Measurements from ENCODE around the gene CENPL. TPM values are rescaled to one million over a fixed set of nuclear protein-coding genes. Genes with fewer than 3 reads are reported as not detected.

The CENPL gene, protein sequence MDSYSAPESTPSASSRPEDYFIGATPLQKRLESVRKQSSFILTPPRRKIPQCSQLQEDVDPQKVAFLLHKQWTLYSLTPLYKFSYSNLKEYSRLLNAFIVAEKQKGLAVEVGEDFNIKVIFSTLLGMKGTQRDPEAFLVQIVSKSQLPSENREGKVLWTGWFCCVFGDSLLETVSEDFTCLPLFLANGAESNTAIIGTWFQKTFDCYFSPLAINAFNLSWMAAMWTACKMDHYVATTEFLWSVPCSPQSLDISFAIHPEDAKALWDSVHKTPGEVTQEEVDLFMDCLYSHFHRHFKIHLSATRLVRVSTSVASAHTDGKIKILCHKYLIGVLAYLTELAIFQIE
- 1 to 10 TPM; 3.8 to 7.8 (median 5.4) TPM for total RNA-seq
- polyA plus RNA-seq, result 1 to 10 TPM; 1.8 to 5.7 (median 4.9) TPM

DNA sequence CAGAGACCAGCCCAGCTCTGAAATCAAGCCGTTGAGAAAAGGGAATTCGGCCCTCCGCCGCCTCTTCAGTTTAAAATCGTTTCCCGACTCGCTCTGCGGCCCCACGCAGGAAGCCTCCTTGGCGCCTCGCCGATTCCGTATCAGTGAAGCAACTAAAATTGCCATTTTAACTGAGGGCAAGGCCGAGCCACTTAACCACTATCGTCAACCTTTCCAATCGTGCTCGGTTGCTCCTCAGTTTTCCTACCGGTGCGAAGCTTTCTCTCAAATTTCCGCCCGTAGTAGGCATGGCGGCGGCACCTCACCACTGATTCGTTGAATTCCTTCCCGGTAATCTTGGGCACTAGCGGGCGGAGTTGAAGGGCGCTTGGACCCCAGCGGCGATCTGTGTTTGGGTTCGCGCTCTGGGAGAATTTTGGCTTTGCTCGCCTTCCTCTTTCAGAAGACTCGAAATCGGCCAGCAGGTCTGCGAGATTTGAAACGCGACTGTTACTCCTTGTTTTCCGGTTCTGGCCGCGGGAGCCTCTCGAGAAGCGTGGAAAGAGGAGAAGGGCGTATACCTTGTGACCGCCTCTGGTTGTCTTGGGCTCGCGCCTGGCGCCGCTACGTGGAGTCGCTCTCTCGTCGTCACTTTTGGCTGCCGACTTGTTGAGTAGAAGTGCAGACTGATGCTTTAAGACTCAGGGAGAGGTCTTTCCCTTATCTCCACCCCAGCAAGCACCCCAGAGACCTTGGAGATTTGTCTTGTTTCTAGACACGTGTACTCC is at the start of gene CENPL, which contains the start of gene DARS2:
Gene CENPL, minus strand, starts transcription at position 569 of the 767 bp plus-strand sequence. CDS start 13,584 bp downstream, outside the sequence.
Gene DARS2, plus strand, starts transcription at position 359 of the 767 bp plus-strand sequence. CDS start 557 bp downstream, outside the sequence.
- H3K36me3 ChIP-seq, result peaks cover 0 to 1% (median 0%) of the 10 kb centered on the region in 4 donors
- DNase-seq, result peak; percentile 99
- peak within 1 kb of the TSS; percentile 55 to 78 (median 69) for H3K4me3 ChIP-seq
- peaks cover 0 to 25% (median 19%) of the 10 kb centered on the region in 4 donors for H3K4me1 ChIP-seq
- H3K27ac ChIP-seq, result peak within 1 kb of the TSS; percentile 87 to 92 (median 91)
- TF ChIP-seq EP300 (IDR thresholded peaks at IDR 0.05) (peak in 1 of 4 donors; percentile 2), POLR2AphosphoS5 (IDR thresholded peaks at IDR 0.05) (peak; percentile 20 to 71 (median 66))
- TF ChIP-seq, protein P1, sequence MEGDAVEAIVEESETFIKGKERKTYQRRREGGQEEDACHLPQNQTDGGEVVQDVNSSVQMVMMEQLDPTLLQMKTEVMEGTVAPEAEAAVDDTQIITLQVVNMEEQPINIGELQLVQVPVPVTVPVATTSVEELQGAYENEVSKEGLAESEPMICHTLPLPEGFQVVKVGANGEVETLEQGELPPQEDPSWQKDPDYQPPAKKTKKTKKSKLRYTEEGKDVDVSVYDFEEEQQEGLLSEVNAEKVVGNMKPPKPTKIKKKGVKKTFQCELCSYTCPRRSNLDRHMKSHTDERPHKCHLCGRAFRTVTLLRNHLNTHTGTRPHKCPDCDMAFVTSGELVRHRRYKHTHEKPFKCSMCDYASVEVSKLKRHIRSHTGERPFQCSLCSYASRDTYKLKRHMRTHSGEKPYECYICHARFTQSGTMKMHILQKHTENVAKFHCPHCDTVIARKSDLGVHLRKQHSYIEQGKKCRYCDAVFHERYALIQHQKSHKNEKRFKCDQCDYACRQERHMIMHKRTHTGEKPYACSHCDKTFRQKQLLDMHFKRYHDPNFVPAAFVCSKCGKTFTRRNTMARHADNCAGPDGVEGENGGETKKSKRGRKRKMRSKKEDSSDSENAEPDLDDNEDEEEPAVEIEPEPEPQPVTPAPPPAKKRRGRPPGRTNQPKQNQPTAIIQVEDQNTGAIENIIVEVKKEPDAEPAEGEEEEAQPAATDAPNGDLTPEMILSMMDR (IDR thresholded peaks at IDR 0.05), result no peak
- 0% methylated on average over 55 of the region's 55 CpGs for WGBS, 2 donors
- H3K9me3 ChIP-seq, result no peaks in the 10 kb centered on the region
- H3K27me3 ChIP-seq, result no peaks in the 10 kb centered on the region
- intact Hi-C loops (cut with DNase I), result loop anchor here (1.0 to 5.0 kb wide), 4 partner anchors 44 to 1080 kb away; partner anchors contain the start of genes KLHL20 and ZBTB37

DNA sequence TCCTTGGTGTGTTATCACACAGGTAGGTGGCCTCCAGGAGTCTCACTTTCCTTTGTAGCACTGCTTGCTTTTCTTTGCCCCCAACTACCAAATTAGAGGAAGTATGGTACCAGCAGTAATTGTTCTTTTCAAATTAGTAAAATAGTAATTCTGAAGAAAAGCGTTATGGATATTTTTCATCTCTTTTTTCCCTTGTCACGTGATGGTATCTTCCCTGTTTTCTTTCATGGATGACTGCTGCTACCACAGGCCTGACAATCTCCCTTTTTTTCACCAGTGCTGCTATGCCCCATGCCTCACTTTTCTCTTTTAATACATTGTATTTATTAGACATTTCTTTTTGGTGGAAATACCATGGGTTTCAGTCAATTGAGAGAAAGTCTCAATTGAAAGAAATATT is 46.8 kb upstream of the CENPL start:
- no peak for DNase-seq
- no peaks in the 10 kb centered on the region for H3K27me3 ChIP-seq
- TF ChIP-seq EP300 (IDR thresholded peaks at IDR 0.05) (no peak), POLR2A (IDR thresholded peaks at IDR 0.05) (no peak), POLR2AphosphoS5 (IDR thresholded peaks at IDR 0.05) (no peak)
- TF ChIP-seq, protein P1 (IDR thresholded peaks at IDR 0.05), result no peak
- no peaks in the 10 kb centered on the region for H3K9me3 ChIP-seq
- intact Hi-C loops (cut with DNase I), result no loop called here
- peaks cover 0 to 44% (median 5%) of the 10 kb centered on the region in 4 donors for H3K36me3 ChIP-seq
- no peak overlapping the region for H3K4me3 ChIP-seq
- no peak overlapping the region for H3K27ac ChIP-seq
- 86 to 99% methylated on average over 2 of the region's 2 CpGs for WGBS, 2 donors
- peaks cover 0 to 25% (median 14%) of the 10 kb centered on the region in 4 donors for H3K4me1 ChIP-seq

DNA sequence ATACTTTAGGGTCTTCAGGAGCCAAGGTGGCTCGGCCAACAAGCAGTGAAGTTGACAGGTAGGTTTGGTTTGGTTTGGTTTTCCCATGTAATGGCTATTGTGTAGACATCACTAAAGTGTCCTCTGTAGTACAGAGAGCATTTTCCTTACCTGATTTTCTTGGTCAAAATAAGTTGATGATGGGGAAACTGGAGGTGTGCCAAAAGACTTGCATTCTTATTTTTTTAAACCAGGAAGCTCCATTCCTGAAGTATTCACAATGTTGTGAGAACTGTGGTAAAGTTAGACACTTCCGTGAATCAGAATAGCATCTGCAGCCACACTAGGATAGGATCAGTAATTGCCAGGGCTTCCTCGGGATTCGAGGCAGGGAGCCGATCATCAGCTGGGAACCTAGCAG is 46.4 kb upstream of the CENPL start:
- no peaks in the 10 kb centered on the region for H3K9me3 ChIP-seq
- no peaks in the 10 kb centered on the region for H3K27me3 ChIP-seq
- 85 to 91% methylated on average over 5 of the region's 5 CpGs for WGBS, 2 donors
- intact Hi-C loops (cut with DNase I), result no loop called here
- DNase-seq, result no peak
- H3K27ac ChIP-seq, result no peak overlapping the region
- peaks cover 0 to 44% (median 4%) of the 10 kb centered on the region in 4 donors for H3K36me3 ChIP-seq
- TF ChIP-seq EP300 (IDR thresholded peaks at IDR 0.05) (no peak), POLR2AphosphoS5 (IDR thresholded peaks at IDR 0.05) (no peak), POLR2A (IDR thresholded peaks at IDR 0.05) (no peak)
- TF ChIP-seq, protein P1 (IDR thresholded peaks at IDR 0.05), result no peak
- no peak overlapping the region for H3K4me3 ChIP-seq
- H3K4me1 ChIP-seq, result peaks cover 0 to 28% (median 18%) of the 10 kb centered on the region in 4 donors

DNA sequence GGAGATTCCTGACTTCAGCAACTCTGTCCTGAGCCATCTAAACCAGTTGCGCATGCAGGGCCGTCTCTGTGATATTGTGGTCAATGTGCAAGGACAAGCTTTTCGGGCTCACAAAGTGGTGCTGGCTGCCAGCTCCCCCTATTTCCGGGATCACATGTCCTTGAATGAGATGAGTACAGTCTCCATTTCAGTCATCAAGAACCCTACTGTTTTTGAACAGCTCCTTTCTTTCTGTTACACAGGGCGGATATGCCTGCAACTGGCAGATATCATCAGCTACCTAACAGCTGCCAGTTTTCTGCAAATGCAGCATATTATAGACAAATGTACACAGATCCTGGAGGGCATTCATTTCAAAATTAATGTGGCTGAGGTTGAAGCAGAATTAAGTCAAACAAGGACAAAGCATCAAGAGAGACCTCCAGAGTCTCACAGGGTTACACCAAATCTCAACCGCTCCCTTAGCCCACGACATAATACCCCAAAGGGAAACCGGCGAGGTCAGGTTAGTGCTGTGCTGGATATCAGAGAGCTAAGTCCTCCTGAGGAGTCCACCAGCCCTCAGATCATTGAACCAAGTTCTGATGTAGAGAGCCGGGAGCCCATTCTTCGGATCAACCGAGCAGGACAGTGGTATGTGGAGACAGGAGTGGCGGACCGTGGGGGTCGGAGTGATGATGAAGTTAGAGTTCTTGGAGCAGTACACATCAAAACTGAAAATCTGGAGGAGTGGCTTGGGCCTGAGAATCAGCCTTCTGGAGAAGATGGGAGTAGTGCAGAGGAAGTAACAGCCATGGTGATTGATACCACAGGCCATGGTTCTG is 45.8 kb upstream of the CENPL start:
- intact Hi-C loops (cut with DNase I), result no loop called here
- Histone ChIP-seq H3K36me3 (peaks cover 0 to 44% (median 4%) of the 10 kb centered on the region in 4 donors), H3K27me3 (no peaks in the 10 kb centered on the region), H3K27ac (no peak overlapping the region), H3K9me3 (no peaks in the 10 kb centered on the region), H3K4me1 (peaks cover 0 to 34% (median 24%) of the 10 kb centered on the region in 4 donors), H3K4me3 (no peak overlapping the region)
- 72 to 80% methylated on average over 15 of the region's 15 CpGs for WGBS, 2 donors
- no peak for TF ChIP-seq POLR2A (IDR thresholded peaks at IDR 0.05)
- no peak for TF ChIP-seq EP300 (IDR thresholded peaks at IDR 0.05)
- TF ChIP-seq POLR2AphosphoS5 (IDR thresholded peaks at IDR 0.05), result no peak
- TF ChIP-seq, protein P1 (IDR thresholded peaks at IDR 0.05), result no peak
- no peak for DNase-seq
